Measurements from ENCODE around the gene USP26.

Gene USP26

DNA sequence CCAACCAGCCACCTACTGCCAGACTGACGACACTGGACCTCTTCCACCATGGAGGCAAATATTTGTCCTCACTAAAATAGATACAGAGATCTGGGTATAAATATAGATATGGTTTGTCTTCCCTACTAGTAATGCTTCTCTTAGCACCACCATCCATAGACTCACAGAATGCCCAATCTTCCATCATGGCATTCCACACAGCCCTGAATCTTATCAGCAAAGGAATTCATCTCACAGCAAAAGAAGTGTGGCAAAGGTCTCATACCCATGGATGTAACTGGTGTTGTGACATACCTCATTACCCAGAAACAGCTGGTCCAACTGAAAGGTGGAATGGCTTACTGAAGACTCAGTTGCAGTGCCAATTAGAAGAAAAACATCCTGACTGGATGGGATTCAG is 91.3 kb downstream of the USP26 start:
- no peak overlapping the region for H3K27ac ChIP-seq (ENCODE audit: low read depth, low read length)
- no peaks in the 10 kb centered on the region for H3K9me2 ChIP-seq (replicated peaks; ENCODE audit: control insufficient read depth, low read length)
- H3K4me2 ChIP-seq (ENCODE audit: low read length) = no peak overlapping the region
- no peaks in the 10 kb centered on the region for H3K79me2 ChIP-seq (ENCODE audit: control insufficient read depth, low read length)
- no peaks in the 10 kb centered on the region for H3K4me1 ChIP-seq (ENCODE audit: control insufficient read depth, low read length)
- H4K20me1 ChIP-seq (ENCODE audit: control insufficient read depth, insufficient read depth, low read depth, low read length) = no peaks in the 10 kb centered on the region
- no peak for TF ChIP-seq EZH2phosphoT487 (IDR thresholded peaks at IDR 0.05; ENCODE audit: borderline replicate concordance, low read length)
- TF ChIP-seq, protein P1, sequence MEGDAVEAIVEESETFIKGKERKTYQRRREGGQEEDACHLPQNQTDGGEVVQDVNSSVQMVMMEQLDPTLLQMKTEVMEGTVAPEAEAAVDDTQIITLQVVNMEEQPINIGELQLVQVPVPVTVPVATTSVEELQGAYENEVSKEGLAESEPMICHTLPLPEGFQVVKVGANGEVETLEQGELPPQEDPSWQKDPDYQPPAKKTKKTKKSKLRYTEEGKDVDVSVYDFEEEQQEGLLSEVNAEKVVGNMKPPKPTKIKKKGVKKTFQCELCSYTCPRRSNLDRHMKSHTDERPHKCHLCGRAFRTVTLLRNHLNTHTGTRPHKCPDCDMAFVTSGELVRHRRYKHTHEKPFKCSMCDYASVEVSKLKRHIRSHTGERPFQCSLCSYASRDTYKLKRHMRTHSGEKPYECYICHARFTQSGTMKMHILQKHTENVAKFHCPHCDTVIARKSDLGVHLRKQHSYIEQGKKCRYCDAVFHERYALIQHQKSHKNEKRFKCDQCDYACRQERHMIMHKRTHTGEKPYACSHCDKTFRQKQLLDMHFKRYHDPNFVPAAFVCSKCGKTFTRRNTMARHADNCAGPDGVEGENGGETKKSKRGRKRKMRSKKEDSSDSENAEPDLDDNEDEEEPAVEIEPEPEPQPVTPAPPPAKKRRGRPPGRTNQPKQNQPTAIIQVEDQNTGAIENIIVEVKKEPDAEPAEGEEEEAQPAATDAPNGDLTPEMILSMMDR (IDR thresholded peaks at IDR 0.05; ENCODE audit: low read depth, low read length, poor library complexity, severe bottlenecking) = no peak
- no peaks in the 10 kb centered on the region for H3K9me3 ChIP-seq (ENCODE audit: control insufficient read depth, insufficient read depth, low read length)
- no peak overlapping the region for H3K4me3 ChIP-seq (ENCODE audit: low read length)
- H3F3A ChIP-seq (ENCODE audit: control insufficient read depth, insufficient read depth) = no peaks in the 10 kb centered on the region
- no peaks in the 10 kb centered on the region for H3K36me3 ChIP-seq (ENCODE audit: control insufficient read depth, low read length)
- no peaks in the 10 kb centered on the region for H3K27me3 ChIP-seq (ENCODE audit: control insufficient read depth, low read length)

DNA sequence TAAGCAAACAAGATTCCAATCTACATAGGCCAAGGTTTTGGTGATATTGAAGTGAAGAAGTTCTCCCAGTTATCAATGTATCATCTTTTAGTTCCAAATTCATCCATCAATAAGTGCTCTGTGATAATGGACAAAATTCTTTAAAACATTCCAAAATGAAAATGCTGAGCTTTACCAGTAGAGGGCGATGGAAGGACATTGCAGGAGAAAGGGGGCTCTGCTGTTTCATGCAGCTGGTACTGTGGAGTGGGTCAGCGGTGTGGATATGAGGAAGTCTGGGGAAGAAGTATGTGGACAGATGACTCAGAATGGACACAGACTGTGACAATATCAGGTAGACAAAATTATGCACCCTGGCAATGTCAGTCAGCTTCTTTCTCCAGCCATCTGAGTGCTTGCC is 91.9 kb downstream of the USP26 start:
- TF ChIP-seq, protein P1 (IDR thresholded peaks at IDR 0.05; ENCODE audit: low read depth, low read length, poor library complexity, severe bottlenecking) = peak; percentile 65
- no peak for TF ChIP-seq EZH2phosphoT487 (IDR thresholded peaks at IDR 0.05; ENCODE audit: borderline replicate concordance, low read length)
- no peaks in the 10 kb centered on the region for H3K36me3 ChIP-seq (ENCODE audit: control insufficient read depth, low read length)
- H3K4me2 ChIP-seq (ENCODE audit: low read length) = no peak overlapping the region
- no peaks in the 10 kb centered on the region for H4K20me1 ChIP-seq (ENCODE audit: control insufficient read depth, insufficient read depth, low read depth, low read length)
- no peak overlapping the region for H3K27ac ChIP-seq (ENCODE audit: low read depth, low read length)
- no peak overlapping the region for H3K4me3 ChIP-seq (ENCODE audit: low read length)
- H3K4me1 ChIP-seq (ENCODE audit: control insufficient read depth, low read length) = no peaks in the 10 kb centered on the region
- H3K9me3 ChIP-seq (ENCODE audit: control insufficient read depth, insufficient read depth, low read length) = no peaks in the 10 kb centered on the region
- H3K9me2 ChIP-seq (replicated peaks; ENCODE audit: control insufficient read depth, low read length) = no peaks in the 10 kb centered on the region
- no peaks in the 10 kb centered on the region for H3K79me2 ChIP-seq (ENCODE audit: control insufficient read depth, low read length)
- H3F3A ChIP-seq (ENCODE audit: control insufficient read depth, insufficient read depth) = no peaks in the 10 kb centered on the region
- H3K27me3 ChIP-seq (ENCODE audit: control insufficient read depth, low read length) = no peaks in the 10 kb centered on the region

DNA sequence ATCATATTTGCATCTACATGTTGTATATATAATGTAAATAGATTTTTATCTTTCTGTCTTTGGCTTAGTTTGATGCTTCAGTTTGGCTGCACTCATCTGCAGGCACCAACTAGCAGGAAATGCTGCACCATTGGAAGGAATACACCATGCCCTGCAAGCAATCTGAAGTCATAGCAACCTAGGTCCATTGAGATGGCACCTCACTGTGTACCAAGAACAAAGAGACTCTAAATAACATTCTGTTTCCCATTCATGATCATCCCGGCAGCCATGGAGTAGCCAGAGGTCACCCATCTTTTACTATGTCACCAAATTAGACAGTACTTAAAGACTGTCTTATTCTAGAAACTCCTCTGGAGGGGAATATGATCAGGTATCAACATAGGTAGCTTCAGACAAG is 97.7 kb downstream of the USP26 start:
- TF ChIP-seq EZH2phosphoT487 (IDR thresholded peaks at IDR 0.05; ENCODE audit: borderline replicate concordance, low read length) = no peak
- TF ChIP-seq, protein P1 (IDR thresholded peaks at IDR 0.05; ENCODE audit: low read depth, low read length, poor library complexity, severe bottlenecking) = no peak

DNA sequence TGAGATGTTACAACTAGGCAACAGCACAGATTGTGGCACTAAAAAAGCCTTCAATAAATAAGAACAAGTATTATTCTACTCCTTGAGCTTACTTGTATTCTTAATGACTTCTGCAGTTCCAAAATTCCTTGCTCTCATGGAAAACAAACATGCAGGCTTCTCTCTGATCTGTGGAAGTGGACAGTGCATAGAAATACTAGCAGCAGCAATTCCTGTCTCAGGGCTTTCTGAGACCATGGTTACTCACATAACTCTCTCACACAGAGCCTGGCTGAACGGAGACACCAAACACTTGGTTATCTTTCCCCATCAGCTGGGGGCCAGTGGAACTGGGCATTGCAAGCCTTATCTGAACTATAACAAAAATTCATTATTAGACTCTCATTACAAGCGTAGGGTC is 106.1 kb downstream of the USP26 start:
- Histone ChIP-seq H3K4me1 (ENCODE audit: control insufficient read depth, low read length) (no peaks in the 10 kb centered on the region), H3K9me2 (replicated peaks; ENCODE audit: control insufficient read depth, low read length) (no peaks in the 10 kb centered on the region), H3K36me3 (ENCODE audit: control insufficient read depth, low read length) (no peaks in the 10 kb centered on the region), H3K27me3 (ENCODE audit: control insufficient read depth, low read length) (no peaks in the 10 kb centered on the region), H3K9me3 (ENCODE audit: control insufficient read depth, insufficient read depth, low read length) (no peaks in the 10 kb centered on the region), H3K79me2 (ENCODE audit: control insufficient read depth, low read length) (no peaks in the 10 kb centered on the region), H4K20me1 (ENCODE audit: control insufficient read depth, insufficient read depth, low read depth, low read length) (no peaks in the 10 kb centered on the region), H3K4me2 (ENCODE audit: low read length) (no peak overlapping the region), H3K4me3 (ENCODE audit: low read length) (no peak overlapping the region), H3K27ac (ENCODE audit: low read depth, low read length) (no peak overlapping the region), H3F3A (ENCODE audit: control insufficient read depth, insufficient read depth) (no peaks in the 10 kb centered on the region)
- no peak for TF ChIP-seq EZH2phosphoT487 (IDR thresholded peaks at IDR 0.05; ENCODE audit: borderline replicate concordance, low read length)
- TF ChIP-seq, protein P1 (IDR thresholded peaks at IDR 0.05; ENCODE audit: low read depth, low read length, poor library complexity, severe bottlenecking) = no peak

More for the DNA sequence above, 97.7 kb downstream of the USP26 start:
- H3K27me3 ChIP-seq (ENCODE audit: control insufficient read depth, low read length) = no peaks in the 10 kb centered on the region
- no peaks in the 10 kb centered on the region for H3F3A ChIP-seq (ENCODE audit: control insufficient read depth, insufficient read depth)
- H3K36me3 ChIP-seq (ENCODE audit: control insufficient read depth, low read length) = no peaks in the 10 kb centered on the region
- no peaks in the 10 kb centered on the region for H3K9me2 ChIP-seq (replicated peaks; ENCODE audit: control insufficient read depth, low read length)
- H3K4me2 ChIP-seq (ENCODE audit: low read length) = no peak overlapping the region
- no peaks in the 10 kb centered on the region for H3K4me1 ChIP-seq (ENCODE audit: control insufficient read depth, low read length)
- H3K79me2 ChIP-seq (ENCODE audit: control insufficient read depth, low read length) = no peaks in the 10 kb centered on the region
- H4K20me1 ChIP-seq (ENCODE audit: control insufficient read depth, insufficient read depth, low read depth, low read length) = no peaks in the 10 kb centered on the region
- no peak overlapping the region for H3K27ac ChIP-seq (ENCODE audit: low read depth, low read length)
- no peak overlapping the region for H3K4me3 ChIP-seq (ENCODE audit: low read length)
- no peaks in the 10 kb centered on the region for H3K9me3 ChIP-seq (ENCODE audit: control insufficient read depth, insufficient read depth, low read length)

All from DOHH2 (cell line).